HepG2 (cell line): ENCODE data around the gene SLC13A2. TPM values are rescaled to one million over a fixed set of nuclear protein-coding genes. Genes with fewer than 3 reads are reported as not detected.

Source experiments
- ATAC-seq: fragments of 200-7000 bp; cut with Tn5 transposase; 3 replicates; pipeline ENCODE4 v1.9.1; 2020; ENCODE audit warnings: mild to moderate bottlenecking, moderate library complexity
- BruUV-seq: library from RNA; stranded (reverse); fragments of 400-500 nt; replicated peaks from 2 replicates; lab custom pipeline; 2021; lab: Mats Ljungman, UMichigan
- CTCF ChIA-PET: fragments of 300-600 bp; formaldehyde crosslinking; extraction: SDS; loops from one replicate; lab custom pipeline; 2021; ENCODE audit warnings: low total read pairs, inconsistent platforms, low intra/inter-chr PET ratio; lab: Yijun Ruan, JAX
- POLR2A ChIA-PET: fragments of 350-600 bp; sonication (Branson Sonifier 250); formaldehyde crosslinking; loops from one replicate; lab custom pipeline; 2020; ENCODE audit warnings: antibody characterized with exemption, inconsistent platforms; lab: Yijun Ruan, JAX
- DNase-seq: peaks from one replicate; pipeline ENCODE4 v3.0.0-alpha.2; 2015; ENCODE audit warnings: low spot score
- FAIRE-seq: peaks from 3 replicates; lab custom pipeline; 2011; peaks lifted over from hg19 to GRCh38; lab: Jason Lieb, UNC
- H2AFZ ChIP-seq: one replicate; pipeline ENCODE4 v1.6.1; 2011; ENCODE audit warnings: low read length, inconsistent platforms
- H3K27ac ChIP-seq: fragments of 300-600 bp; 3 replicates; pipeline ENCODE4 v1.8.0; 2011; ENCODE audit warnings: mixed run types, mild to moderate bottlenecking, mixed read lengths, low read length, inconsistent platforms; ENCODE audit not compliant: insufficient read depth; ENCODE audit errors: extremely low read length
- H3K27me3 ChIP-seq, 2 experiments: fragments of 200-600 bp in 1 of 2; 2 replicates in 1 of 2; 3 replicates in 1 of 2; pipeline versions ENCODE4 v1.6.0 to v1.8.0; 2011; ENCODE audit warnings: low read length in 2 of 2, mild to moderate bottlenecking in 2 of 2, moderate library complexity in 2 of 2, inconsistent platforms in 1 of 2; ENCODE audit not compliant: insufficient read depth in 2 of 2, control insufficient read depth in 1 of 2
- H3K36me3 ChIP-seq, 2 experiments: fragments of 200-600 bp in 1 of 2; replicated peaks in 1 of 2; 2 replicates in 1 of 2; 3 replicates in 1 of 2; pipeline versions ENCODE4 v1.5.1 to v1.8.0; 2011; ENCODE audit warnings: low read length in 2 of 2, inconsistent platforms in 1 of 2; ENCODE audit not compliant: insufficient read depth in 2 of 2, control insufficient read depth in 1 of 2
- H3K4me1 ChIP-seq: 2 replicates; pipeline ENCODE4 v1.5.1; 2012; ENCODE audit warnings: low read length, inconsistent platforms; ENCODE audit not compliant: insufficient read depth
- H3K4me2 ChIP-seq: 2 replicates; pipeline ENCODE4 v1.6.0; 2011; ENCODE audit warnings: low read depth, low read length, inconsistent platforms
- H3K4me3 ChIP-seq, 3 experiments: fragments of 200-600 bp in 1 of 3; sonication (generic), shearing (Covaris generic) in 1 of 3; replicated peaks in 1 of 3; 2 replicates each; pipeline ENCODE4 v1.5.1; 2011 to 2016; ENCODE audit warnings: low read length in 3 of 3, inconsistent platforms in 2 of 3, low read depth in 2 of 3, mild to moderate bottlenecking in 2 of 3, control low read depth in 1 of 3, mixed read lengths in 1 of 3; ENCODE audit not compliant: insufficient read depth in 1 of 3
- H3K79me2 ChIP-seq: one replicate; pipeline ENCODE4 v1.6.1; 2011; ENCODE audit warnings: low read length, inconsistent platforms; ENCODE audit not compliant: insufficient read depth
- H3K9ac ChIP-seq: 2 replicates; pipeline ENCODE4 v1.6.0; 2011; ENCODE audit warnings: mild to moderate bottlenecking, low read depth, low read length, inconsistent platforms; ENCODE audit not compliant: insufficient read depth
- H3K9me3 ChIP-seq: 2 replicates; pipeline ENCODE4 v1.5.1; 2012; ENCODE audit warnings: mild to moderate bottlenecking, low read length
- H4K20me1 ChIP-seq: 2 replicates; pipeline ENCODE4 v1.6.0; 2011; ENCODE audit warnings: inconsistent platforms, mild to moderate bottlenecking, low read length, moderate library complexity; ENCODE audit not compliant: insufficient read depth
- BATF2 ChIP-seq: sonication (generic); formaldehyde crosslinking; IDR thresholded peaks from 2 replicates; pipeline ENCODE4 v1.8.0; 2022; ENCODE audit warnings: mild to moderate bottlenecking, missing genetic modification reagents, moderate library complexity
- BRF2 ChIP-seq: sonication (generic); formaldehyde crosslinking; IDR thresholded peaks from 2 replicates; pipeline ENCODE4 v1.8.1; 2022; ENCODE audit warnings: mild to moderate bottlenecking, missing genetic modification reagents
- CTCF ChIP-seq: sonication (generic); formaldehyde crosslinking; IDR thresholded peaks from 2 replicates; pipeline ENCODE4 v1.5.0; 2020; ENCODE audit warnings: mild to moderate bottlenecking, missing genetic modification reagents, moderate library complexity
- HNRNPLL ChIP-seq: fragments of 200-400 bp; formaldehyde crosslinking; IDR thresholded peaks from 2 replicates; pipeline ENCODE4 v1.6.1; 2017; ENCODE audit warnings: mild to moderate bottlenecking, low read depth, low read length; ENCODE audit not compliant: poor library complexity, severe bottlenecking
- NRL ChIP-seq: sonication (generic); formaldehyde crosslinking; IDR thresholded peaks from 2 replicates; pipeline ENCODE4 v1.5.0; 2020; ENCODE audit warnings: missing genetic modification reagents, mild to moderate bottlenecking, moderate library complexity, borderline replicate concordance
- RARA ChIP-seq: IDR thresholded peaks from 2 replicates; pipeline ENCODE4 v1.6.1; 2016; ENCODE audit warnings: missing genetic modification reagents, missing compliant biosample characterization
- RARG ChIP-seq: sonication (generic); formaldehyde crosslinking; IDR thresholded peaks from 2 replicates; pipeline ENCODE4 v1.4.0; 2020; ENCODE audit warnings: low read depth, mild to moderate bottlenecking, missing genetic modification reagents
- RFXAP ChIP-seq: sonication (generic); formaldehyde crosslinking; IDR thresholded peaks from 2 replicates; pipeline ENCODE4 v1.4.0; 2020; ENCODE audit warnings: missing genetic modification reagents, borderline replicate concordance
- SATB2 ChIP-seq: sonication (generic); formaldehyde crosslinking; IDR thresholded peaks from 2 replicates; pipeline ENCODE4 v1.5.0; 2020; ENCODE audit warnings: missing genetic modification reagents
- SMC3 ChIP-seq: IDR thresholded peaks from 2 replicates; pipeline ENCODE4 v1.6.1; 2011; ENCODE audit warnings: low read length, improper control_type of control experiment
- STAG1 ChIP-seq: sonication (generic); formaldehyde crosslinking; IDR thresholded peaks from 2 replicates; pipeline ENCODE4 v1.4.0; 2020; ENCODE audit warnings: missing genetic modification reagents
- TSC22D2 ChIP-seq: sonication (generic); formaldehyde crosslinking; IDR thresholded peaks from 2 replicates; pipeline ENCODE4 v1.5.1; 2020; ENCODE audit warnings: missing genetic modification reagents, mild to moderate bottlenecking, borderline replicate concordance
- U2AF2 ChIP-seq: fragments of 200-400 bp; formaldehyde crosslinking; IDR thresholded peaks from 2 replicates; pipeline ENCODE4 v1.6.1; 2017; ENCODE audit warnings: low read depth, mild to moderate bottlenecking, low read length
- ZFP82 ChIP-seq: sonication (generic); formaldehyde crosslinking; IDR thresholded peaks from 2 replicates; pipeline ENCODE4 v1.5.1; 2020; ENCODE audit warnings: mild to moderate bottlenecking, missing genetic modification reagents, borderline replicate concordance
- ZNF44 ChIP-seq: sonication (generic); formaldehyde crosslinking; IDR thresholded peaks from 2 replicates; pipeline ENCODE4 v1.5.1; 2020; ENCODE audit warnings: mild to moderate bottlenecking, missing genetic modification reagents
- ZNF703 ChIP-seq: sonication (generic); formaldehyde crosslinking; IDR thresholded peaks from 2 replicates; pipeline ENCODE4 v1.5.1; 2020; ENCODE audit warnings: missing genetic modification reagents, mild to moderate bottlenecking, moderate library complexity, borderline replicate concordance
- WGBS: methylation state at CpG from one replicate; pipeline ENCODE4 v1.1.6; 2017; ENCODE audit warnings: low lambda C conversion rate; 5-methylcytosine and 5-hydroxymethylcytosine counted together
- in situ Hi-C: cut with HindIII; loops from 2 replicates; pipeline ENCODE4 v1.10.0; 2017; ENCODE audit warnings: low pct_unique_long_range_greater_than_20kb; ENCODE audit not compliant: extremely low pct_ligation_motif_present
- intact Hi-C: fragments of 100-400 bp; cut with micrococcal nuclease; formaldehyde crosslinking; loops from one replicate; pipeline ENCODE4 v1.10.0; 2022; ENCODE audit not compliant: unreplicated experiment
- polyA plus RNA-seq, 8 experiments: library from polyadenylated mRNA; depleted of rRNA in 3 of 8; stranded (reverse) in 7 of 8; unstranded in 1 of 8; fragments of >200 nt; fragmentation: Illumina TruSeq in 4 of 8; extraction: Trizol in 4 of 8; gene quantifications; 2 replicates each; pipeline versions ENCODE4 v1.2.1 to v1.2.3, GENCODE V29; 2011 to 2016; ENCODE audit warnings: low read depth in 4 of 8, missing spikeins in 1 of 8, mixed read lengths in 1 of 8; ENCODE audit not compliant: insufficient read depth in 1 of 8
- total RNA-seq, 5 experiments: library from RNA; depleted of rRNA; stranded (reverse); fragments of >200 nt; fragmentation: Illumina TruSeq; extraction: Trizol; gene quantifications; 2 replicates each; pipeline ENCODE4 v1.2.3, GENCODE V29; 2016; ENCODE audit warnings: low read depth in 1 of 5

The SLC13A2 gene
- total and polyA plus RNA-seq, 2 of the 13 experiments (the other 11 are each of a cell fraction or from before 2014, with no cell fraction given): 0.07 TPM; not detected in 1

GRCh38 chr17:28425206-28425605, 48.2 kb upstream of the SLC13A2 start (continued):
- no peak for TF ChIP-seq BATF2 (CRISPR knock-in tag)

- H3K9ac ChIP-seq: no peak overlapping the region
- H3K27ac ChIP-seq: no peak overlapping the region
- 0 out of 2 replicates have a peak overlapping the region, but pooled peaks have one; percentile 20 for H3K4me2 ChIP-seq
- peaks cover 24% of the 10 kb centered on the region for H3K4me1 ChIP-seq
- no peak overlapping the region for H2AFZ ChIP-seq
- peak; percentile 49 for FAIRE-seq
- DNase-seq: peak; percentile 16
- no TSS peak for BruUV-seq
- peaks cover 0 to 3% of the 10 kb centered on the region in 2 experiments; a peak in 2 of 5 replicates for H3K27me3 ChIP-seq
- POLR2A ChIA-PET: interaction anchor here (1.0 kb wide), 1 partner anchor 9 kb away, joined by 3 read pairs; no protein-coding TSS in a partner anchor
- peak; percentile 96 for ATAC-seq
- CTCF ChIA-PET: interaction anchor here (1.3 kb wide), 1 partner anchor 9 kb away, joined by 6 read pairs; no protein-coding TSS in a partner anchor
- no peak overlapping the region for H3K4me3 ChIP-seq
- H3K9me3 ChIP-seq: no peaks in the 10 kb centered on the region
- intact Hi-C loops (no loop called here), in situ Hi-C loops (no loop called here)
- H3K36me3 ChIP-seq: no peaks in the 10 kb centered on the region
- 21% methylated on average over 5 of the region's 9 CpGs for WGBS
- H3K79me2 ChIP-seq: no peaks in the 10 kb centered on the region
- H4K20me1 ChIP-seq: no peaks in the 10 kb centered on the region
- TF ChIP-seq ZFP82: no peak
- no peak for TF ChIP-seq SATB2 (CRISPR knock-in tag)
- 0 out of 2 replicates have a peak, but pooled peaks have one; percentile 18 for TF ChIP-seq NRL (CRISPR knock-in tag)
- no peak for TF ChIP-seq TSC22D2 (CRISPR knock-in tag)
- TF ChIP-seq RARA: no peak
- peak; percentile 37; the same call in 1 of the 2 replicates for TF ChIP-seq SMC3
- no peak for TF ChIP-seq ZNF703
- no peak for TF ChIP-seq ZNF44 (CRISPR knock-in tag)
- TF ChIP-seq CTCF: peak; percentile 65
- TF ChIP-seq HNRNPLL: no peak
- no peak for TF ChIP-seq BRF2 (CRISPR knock-in tag)
- TF ChIP-seq U2AF2: no peak
- no peak for TF ChIP-seq RARG (CRISPR knock-in tag)
- TF ChIP-seq STAG1 (CRISPR knock-in tag): peak; percentile 50
- 0 out of 2 replicates have a peak, but pooled peaks have one; percentile 27 for TF ChIP-seq RFXAP (CRISPR knock-in tag)
Observed at GRCh38 chr17:28426081-28426519, 47.3 kb upstream of the SLC13A2 start.
